Measurements from ENCODE around the gene WFDC1.

Gene WFDC1

DNA sequence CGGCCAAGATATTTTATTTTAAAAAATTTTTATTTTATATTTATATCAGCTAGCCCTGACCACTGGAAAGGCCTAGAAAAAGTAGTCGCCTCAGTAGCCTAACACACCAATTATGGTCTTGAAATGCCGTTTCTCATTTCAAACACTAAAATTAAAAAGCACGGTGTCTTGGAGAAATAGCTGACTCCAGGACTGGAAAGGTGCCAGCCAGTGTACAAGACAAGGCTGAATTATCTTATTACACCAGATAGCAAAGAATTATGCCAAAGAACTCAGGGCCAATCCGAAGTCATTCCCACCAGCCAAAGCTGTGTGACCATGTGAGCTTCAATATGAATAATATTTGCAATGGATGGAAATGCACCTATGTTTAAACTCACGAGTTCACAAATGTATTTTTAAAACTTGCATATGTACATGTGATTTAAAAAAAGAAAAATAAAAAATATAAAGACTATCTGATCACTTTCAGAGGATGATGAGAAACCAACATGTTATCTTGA, 53.8 kb downstream of the WFDC1 start:
- no peak for DNase-seq (ENCODE audit: low spot score)
- TF ChIP-seq, protein P1, sequence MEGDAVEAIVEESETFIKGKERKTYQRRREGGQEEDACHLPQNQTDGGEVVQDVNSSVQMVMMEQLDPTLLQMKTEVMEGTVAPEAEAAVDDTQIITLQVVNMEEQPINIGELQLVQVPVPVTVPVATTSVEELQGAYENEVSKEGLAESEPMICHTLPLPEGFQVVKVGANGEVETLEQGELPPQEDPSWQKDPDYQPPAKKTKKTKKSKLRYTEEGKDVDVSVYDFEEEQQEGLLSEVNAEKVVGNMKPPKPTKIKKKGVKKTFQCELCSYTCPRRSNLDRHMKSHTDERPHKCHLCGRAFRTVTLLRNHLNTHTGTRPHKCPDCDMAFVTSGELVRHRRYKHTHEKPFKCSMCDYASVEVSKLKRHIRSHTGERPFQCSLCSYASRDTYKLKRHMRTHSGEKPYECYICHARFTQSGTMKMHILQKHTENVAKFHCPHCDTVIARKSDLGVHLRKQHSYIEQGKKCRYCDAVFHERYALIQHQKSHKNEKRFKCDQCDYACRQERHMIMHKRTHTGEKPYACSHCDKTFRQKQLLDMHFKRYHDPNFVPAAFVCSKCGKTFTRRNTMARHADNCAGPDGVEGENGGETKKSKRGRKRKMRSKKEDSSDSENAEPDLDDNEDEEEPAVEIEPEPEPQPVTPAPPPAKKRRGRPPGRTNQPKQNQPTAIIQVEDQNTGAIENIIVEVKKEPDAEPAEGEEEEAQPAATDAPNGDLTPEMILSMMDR (IDR thresholded peaks at IDR 0.05; ENCODE audit: extremely low read depth, missing control alignments), result no peak

GRCh38 chr16:84349862-84350684, 55.4 kb downstream of the WFDC1 start:
- TF ChIP-seq, protein P1 (IDR thresholded peaks at IDR 0.05; ENCODE audit: extremely low read depth, missing control alignments), result no peak
- no peak for DNase-seq (ENCODE audit: low spot score)

DNA sequence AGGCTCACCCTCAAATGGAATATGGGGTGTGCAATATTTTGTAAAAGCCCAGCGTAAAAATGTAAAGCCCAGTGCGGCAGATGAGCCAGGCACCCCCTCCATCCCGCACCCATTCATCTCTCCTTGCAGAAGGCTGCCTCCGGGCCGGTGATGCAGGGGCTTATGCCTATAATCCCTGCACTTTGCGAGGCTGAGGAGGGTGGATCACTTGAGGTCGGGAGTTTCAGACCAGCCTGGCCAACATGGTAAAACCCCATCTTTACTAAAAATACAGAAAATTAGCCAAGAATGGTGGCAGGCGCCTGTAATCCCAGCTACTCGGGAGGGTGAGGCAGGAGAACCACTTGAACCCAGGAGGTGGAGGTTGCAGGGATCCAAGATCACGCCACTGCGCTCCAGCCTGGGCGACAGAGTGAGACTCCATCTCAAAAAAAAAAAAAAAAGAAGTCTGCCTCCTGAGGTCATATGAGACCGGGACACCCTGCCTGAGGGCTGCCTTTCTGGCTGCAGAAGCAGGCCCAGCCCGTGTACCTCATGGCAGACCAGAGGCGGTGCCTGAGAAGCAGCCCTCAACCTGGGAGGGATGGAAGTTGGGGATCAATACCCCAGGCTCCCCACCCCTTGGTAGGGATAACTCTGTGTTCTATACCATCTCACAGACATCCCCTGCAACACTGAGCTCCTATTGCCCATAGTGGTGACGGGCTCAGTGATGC, 56.2 kb downstream of the WFDC1 start:
- no peak for DNase-seq (ENCODE audit: low spot score)
- TF ChIP-seq, protein P1 (IDR thresholded peaks at IDR 0.05; ENCODE audit: extremely low read depth, missing control alignments), result no peak

DNA sequence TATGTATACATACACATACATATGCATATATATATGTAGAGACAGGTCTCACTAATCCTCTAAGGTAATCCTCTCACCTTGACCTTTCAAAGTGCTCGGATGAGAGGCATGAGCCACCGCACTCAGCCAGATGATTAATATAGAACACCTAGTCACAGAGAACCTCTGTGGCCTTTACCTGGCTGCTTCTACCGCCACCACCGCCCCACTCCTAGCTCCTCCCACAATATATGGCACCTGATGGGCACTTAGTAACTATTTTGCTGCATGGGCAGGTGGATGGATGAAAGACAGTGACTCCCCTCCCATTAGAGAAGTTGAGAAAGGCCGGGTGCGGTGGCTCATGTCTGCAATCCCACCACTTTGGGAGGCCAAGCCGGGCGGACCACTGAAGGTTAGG, 57.0 kb downstream of the WFDC1 start:
- DNase-seq (ENCODE audit: low spot score), result no peak

GRCh38 chr16:84354306-84354705, 59.6 kb downstream of the WFDC1 start:
- TF ChIP-seq, protein P1 (IDR thresholded peaks at IDR 0.05; ENCODE audit: extremely low read depth, missing control alignments), result no peak
- no peak for DNase-seq (ENCODE audit: low spot score)

More for the DNA sequence above, 57.0 kb downstream of the WFDC1 start:
- TF ChIP-seq, protein P1 (IDR thresholded peaks at IDR 0.05; ENCODE audit: extremely low read depth, missing control alignments), result no peak

- no peak for DNase-seq (ENCODE audit: low spot score)
- TF ChIP-seq, protein P1 (IDR thresholded peaks at IDR 0.05; ENCODE audit: extremely low read depth, missing control alignments), result no peak
Measured at GRCh38 chr16:84355149-84355548, 60.5 kb downstream of the WFDC1 start.

DNA sequence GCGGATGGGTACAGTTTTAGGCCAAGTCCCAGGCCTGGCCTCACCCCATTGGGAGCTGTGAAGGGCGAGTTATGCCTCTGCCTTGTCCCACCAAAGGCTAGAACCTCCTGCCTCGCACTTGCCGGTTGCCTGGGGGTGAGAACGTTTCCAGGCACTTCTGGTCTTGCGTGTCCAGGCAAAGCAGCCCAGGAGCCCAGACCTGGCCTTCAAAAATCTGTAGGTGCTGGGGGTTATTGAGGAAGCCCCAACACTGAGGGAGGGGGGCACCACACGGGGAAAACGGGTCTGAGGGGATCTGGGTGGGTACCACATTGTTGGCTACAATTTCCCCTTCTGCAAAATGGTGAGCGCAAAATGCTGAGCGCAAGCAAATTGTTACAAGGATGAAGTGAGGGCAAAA, 61.5 kb downstream of the WFDC1 start:
- TF ChIP-seq, protein P1 (IDR thresholded peaks at IDR 0.05; ENCODE audit: extremely low read depth, missing control alignments), result no peak
- DNase-seq (ENCODE audit: low spot score), result no peak

Data from GM20000 (cell line).